TTC549 (cell line): ENCODE measurements around the gene BCKDHB.
"Not testable (repeated sequence)": the region's sequence is repeated elsewhere in the genome, so short reads cannot be mapped to it uniquely, and the experiment has no call there.

Experiments
- FAIRE-seq: peaks from 2 replicates; lab custom pipeline; 2012; peaks lifted over from hg19 to GRCh38; lab: Jason Lieb, UNC

BCKDHB gene

GRCh38 chr6:80263585-80263984 lies 157.1 kb downstream of the BCKDHB start:
- no peak for FAIRE-seq

GRCh38 chr6:80268865-80269730 lies 162.6 kb downstream of the BCKDHB start:
- FAIRE-seq, result no peak

DNA sequence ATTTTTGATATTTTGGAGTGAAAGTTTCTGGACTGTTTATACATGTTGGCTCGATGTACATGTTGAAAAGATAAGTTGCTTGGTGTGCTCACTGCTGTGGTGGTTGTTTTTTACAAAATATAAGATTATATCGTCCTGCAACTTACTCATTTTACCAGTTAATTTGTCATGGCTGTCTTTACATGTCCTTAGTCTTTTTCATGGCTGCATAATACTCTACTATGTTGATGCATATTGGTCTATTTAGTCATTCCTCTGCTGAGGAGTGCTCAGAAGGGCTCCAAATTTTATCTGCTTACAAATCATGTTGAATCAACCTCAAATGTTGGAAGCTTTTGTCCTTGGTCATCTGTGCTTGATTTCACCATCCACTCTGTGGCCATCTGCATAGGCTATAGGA lies 164.6 kb downstream of the BCKDHB start:
- no peak for FAIRE-seq

- FAIRE-seq, result no peak
Observed at GRCh38 chr6:80272988-80273387, 166.5 kb downstream of the BCKDHB start.

DNA sequence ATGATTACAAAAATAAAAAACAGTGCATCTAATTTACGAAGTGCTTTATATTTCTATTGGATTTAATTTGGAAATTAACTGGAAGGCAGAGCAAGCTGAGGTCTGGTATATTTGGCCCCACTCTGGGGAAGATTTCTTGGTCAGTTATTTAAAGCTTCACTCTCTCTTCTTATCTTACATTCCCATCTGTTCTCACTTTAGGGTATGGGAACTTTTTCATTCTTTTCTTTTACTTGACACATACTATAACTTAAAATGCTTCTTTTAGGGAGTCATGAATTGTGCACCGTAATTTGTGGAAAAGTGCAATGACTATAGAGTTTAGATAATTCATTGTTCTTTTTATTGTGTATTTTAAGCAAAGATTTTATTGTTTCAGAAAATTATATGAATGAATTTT lies 170.4 kb downstream of the BCKDHB start:
- no peak for FAIRE-seq

GRCh38 chr6:80277501-80277900 lies 171.0 kb downstream of the BCKDHB start:
- FAIRE-seq, result no peak

DNA sequence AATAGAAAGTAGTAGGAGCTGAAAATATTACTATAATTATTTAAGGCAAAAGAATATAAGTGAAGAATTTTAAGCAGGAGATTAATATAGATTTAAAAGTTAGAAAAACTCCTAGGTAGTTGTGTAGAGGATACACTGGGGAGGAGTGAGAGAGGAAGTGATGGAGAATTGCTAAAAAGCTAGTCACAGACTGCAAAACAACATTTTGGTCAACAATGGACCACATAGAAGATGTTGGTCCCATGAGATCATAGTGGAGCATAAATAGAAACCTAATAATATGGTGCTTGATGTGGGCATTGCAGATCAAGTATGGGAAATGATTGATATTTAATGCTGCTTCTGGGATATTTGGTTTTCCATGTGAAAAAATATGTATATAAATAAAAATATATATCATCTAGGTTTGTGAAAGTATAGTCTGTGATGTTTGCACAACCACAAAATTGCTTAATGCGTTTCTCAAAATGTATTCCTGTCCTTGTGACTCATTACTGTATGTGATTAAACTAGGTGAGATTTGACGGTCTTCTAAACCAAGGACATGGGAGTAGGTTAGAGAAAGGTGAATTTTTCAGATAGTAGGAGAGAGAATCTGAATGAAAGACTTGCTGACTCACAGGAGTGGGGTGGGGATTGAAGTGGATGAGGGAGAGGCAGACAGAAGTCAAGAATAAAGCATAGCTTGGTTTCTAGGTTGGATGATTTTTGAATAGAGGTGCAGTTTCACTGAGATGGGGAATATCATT lies 174.0 kb downstream of the BCKDHB start:
- no peak for FAIRE-seq

- FAIRE-seq, result no peak
Observed at GRCh38 chr6:80282913-80283554, 176.6 kb downstream of the BCKDHB start.

DNA sequence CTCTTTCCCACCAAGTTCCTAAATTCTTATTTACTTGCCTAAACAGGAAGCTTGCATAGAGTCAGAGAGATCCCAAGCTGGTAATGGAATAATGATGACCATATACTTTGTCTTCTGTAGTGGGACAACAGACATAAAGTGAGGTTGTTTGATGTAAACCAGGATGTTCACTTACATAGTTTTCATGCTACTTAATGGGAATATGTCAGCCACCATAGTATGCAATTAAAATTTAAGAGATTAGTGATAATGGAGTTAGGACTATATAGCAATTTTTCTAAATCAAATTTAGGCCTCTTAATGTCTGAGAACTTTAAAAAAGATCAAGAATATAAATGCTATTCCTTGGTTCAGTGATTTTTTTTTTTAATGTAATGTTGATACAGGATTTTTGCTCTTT lies 180.6 kb downstream of the BCKDHB start:
- FAIRE-seq, result no peak

GRCh38 chr6:80287607-80288006 lies 181.1 kb downstream of the BCKDHB start:
- FAIRE-seq, result no peak

- FAIRE-seq, result no peak
Observed at GRCh38 chr6:80289727-80290126, 183.3 kb downstream of the BCKDHB start.

- not testable (repeated sequence) for FAIRE-seq
Observed at GRCh38 chr6:80294531-80294930, 188.1 kb downstream of the BCKDHB start.

DNA sequence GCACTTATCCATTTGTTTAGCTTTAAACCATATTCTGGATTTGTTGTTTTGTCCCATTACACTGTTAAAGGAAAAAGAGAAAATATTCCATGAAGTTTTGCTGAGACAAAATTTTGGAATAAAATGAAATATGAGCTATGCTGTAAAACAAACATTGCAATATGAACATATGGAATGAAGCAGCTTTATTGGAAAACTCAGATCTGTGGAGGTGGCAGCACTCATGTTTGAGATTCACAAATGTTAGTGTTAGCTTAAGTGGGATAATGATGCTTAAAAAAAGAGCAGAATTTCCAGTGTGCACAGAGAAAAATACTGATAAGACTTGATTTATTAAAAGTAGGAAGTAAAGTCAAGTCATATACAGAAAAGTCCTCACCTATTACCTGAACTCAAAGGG lies 196.2 kb downstream of the BCKDHB start:
- FAIRE-seq, result no peak

DNA sequence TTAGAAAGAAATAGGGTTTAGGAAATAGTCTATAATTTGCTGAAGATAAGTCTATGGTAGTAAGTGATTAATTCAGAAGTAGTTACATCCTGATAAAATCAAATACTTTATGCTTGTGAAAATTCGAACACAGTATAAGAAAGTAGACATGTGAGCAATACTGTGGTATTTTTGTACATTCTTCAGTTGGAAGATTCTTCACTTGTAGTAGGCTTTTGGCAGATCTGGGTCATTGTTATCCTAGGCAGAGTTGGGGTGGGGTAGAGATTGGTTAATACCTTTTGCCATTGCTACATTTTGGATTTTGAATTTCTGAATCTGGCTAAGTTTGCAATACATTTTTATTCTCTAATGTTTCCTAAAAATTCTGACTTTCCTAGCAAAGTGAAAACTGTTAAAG lies 197.5 kb downstream of the BCKDHB start:
- no peak for FAIRE-seq

DNA sequence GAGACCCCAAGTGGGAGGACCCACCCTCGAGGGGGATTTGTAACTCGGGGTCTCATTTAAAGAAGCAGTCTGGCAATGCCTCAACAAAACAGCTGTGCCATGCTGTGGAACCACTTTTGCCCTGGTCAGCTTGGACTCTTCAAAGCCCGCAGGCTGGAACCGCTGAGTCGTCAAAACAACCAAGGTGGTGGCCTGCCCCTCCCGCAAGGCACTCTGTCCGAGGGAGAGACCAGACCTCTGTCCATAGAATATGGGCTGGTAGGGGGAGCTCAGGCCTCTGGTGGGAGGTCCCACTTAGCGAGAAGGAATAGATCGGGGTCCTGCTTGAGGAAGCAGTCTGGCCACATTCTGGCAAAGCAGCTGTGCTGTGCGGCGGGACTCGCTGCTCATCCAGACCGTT lies 208.1 kb downstream of the BCKDHB start:
- no peak for FAIRE-seq

GRCh38 chr6:80316686-80317231 lies 210.3 kb downstream of the BCKDHB start:
- no peak for FAIRE-seq

- FAIRE-seq, result no peak
Observed at GRCh38 chr6:80319196-80319595, 212.7 kb downstream of the BCKDHB start.

DNA sequence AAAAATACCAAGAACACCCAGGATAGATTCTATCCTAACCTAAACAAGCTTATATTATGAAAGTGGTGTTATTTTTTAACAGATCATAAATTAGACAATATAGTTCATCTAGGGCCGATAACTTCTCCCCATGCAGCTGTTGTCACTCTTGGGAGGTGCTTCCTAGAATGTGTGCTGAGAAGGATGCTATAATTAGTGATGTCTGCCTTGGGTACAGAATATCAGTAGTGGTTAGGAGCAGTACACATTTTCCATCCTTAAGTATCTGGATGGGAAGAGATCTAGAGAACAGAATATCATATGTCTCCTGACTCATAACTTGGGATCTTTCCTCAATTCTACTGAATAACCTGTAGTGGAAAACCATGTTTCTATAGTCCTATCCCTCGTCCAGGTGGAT lies 214.5 kb downstream of the BCKDHB start:
- FAIRE-seq, result no peak

GRCh38 chr6:80325742-80326141 lies 219.3 kb downstream of the BCKDHB start:
- no peak for FAIRE-seq

DNA sequence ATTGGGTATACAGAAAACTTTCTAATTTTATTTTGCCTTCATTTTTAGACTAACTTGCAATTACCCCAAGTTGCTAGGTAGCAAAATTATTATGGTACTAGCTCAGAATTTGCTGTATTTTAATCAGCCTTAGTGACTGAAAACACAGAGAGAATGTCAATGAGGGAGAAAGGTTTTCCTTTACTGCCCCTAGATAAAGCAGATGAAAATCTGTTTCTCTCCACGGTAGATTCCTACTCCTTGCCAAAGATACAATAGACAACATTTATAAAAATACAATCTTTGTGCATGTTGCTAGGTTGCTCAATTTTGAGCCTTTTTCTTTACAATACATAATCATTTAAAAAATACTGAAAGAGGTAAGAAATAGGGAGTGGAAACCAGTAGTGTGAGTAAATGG lies 222.2 kb downstream of the BCKDHB start:
- FAIRE-seq, result no peak

- FAIRE-seq, result no peak
Observed at GRCh38 chr6:80329496-80329895, 223.0 kb downstream of the BCKDHB start.

DNA sequence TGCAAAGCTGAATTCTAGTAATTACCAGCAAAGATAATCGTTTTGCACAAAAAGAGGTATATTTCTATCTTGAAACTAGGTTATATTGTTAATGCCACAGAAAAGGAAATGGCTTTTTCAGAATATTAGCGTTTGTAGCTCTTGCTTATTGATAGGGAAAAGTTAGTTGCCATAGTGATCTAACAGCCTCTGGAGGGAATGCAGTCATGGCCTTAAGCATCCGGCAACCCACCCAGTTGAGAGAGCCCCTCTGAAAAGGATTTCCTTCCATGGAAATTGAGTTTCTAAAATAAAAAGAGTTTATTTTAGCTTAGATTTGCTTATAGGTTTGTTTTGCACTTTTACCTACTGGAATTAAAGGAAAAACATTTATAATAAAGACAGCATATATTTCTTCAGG lies 224.5 kb downstream of the BCKDHB start:
- no peak for FAIRE-seq

DNA sequence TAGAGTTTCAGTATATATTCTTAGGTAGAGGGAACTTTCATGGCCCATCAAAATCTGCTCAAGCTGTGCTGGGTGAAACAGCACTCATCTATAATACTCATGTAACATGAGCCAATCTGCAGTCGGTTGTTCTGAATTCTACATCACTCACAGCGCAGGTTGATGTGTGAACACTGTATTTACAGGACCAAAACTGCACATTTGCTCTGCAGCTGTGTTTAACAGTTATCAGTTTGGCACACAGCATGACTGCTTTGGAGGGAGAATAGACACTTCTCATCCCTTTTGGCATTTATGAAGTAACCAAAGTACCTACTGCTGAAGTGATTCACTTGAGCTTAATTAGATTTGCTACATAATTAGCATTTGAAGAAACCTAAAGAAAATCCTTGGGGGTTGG lies 225.1 kb downstream of the BCKDHB start:
- no peak for FAIRE-seq
